Thymus (tissue), 11 donors: Measurements from ENCODE around the gene EXD1. TPM values are rescaled to one million over a fixed set of nuclear protein-coding genes. Genes with fewer than 3 reads are reported as not detected.

Experiments used
- DNase-seq, 9 donors: peaks; one replicate each; pipeline ENCODE4 v3.0.0-alpha.2; 2013; ENCODE audit warnings: low spot score in 9 of 9, low read depth in 6 of 9, missing footprints in 1 of 9
- H3K27ac ChIP-seq, 2 donors: one replicate each; pipeline ENCODE4 v1.5.1; 2013; ENCODE audit warnings: control low read depth in 1 of 2, low read depth in 1 of 2, low read length in 1 of 2, mild to moderate bottlenecking in 1 of 2, moderate library complexity in 1 of 2
- H3K27me3 ChIP-seq, 2 donors: one replicate each; pipeline ENCODE4 v1.5.1; 2013; ENCODE audit warnings: low read length in 1 of 2; ENCODE audit not compliant: control insufficient read depth in 2 of 2, insufficient read depth in 1 of 2
- H3K36me3 ChIP-seq, 2 donors: one replicate each; pipeline ENCODE4 v1.5.1; 2013; ENCODE audit warnings: low read length in 1 of 2, mild to moderate bottlenecking in 1 of 2, moderate library complexity in 1 of 2; ENCODE audit not compliant: control insufficient read depth in 2 of 2, insufficient read depth in 2 of 2
- H3K4me1 ChIP-seq, 2 donors: one replicate each; pipeline ENCODE4 v1.5.1; 2013; ENCODE audit warnings: low read length in 2 of 2; ENCODE audit not compliant: control insufficient read depth in 2 of 2, insufficient read depth in 2 of 2
- H3K4me3 ChIP-seq, 2 donors: one replicate each; pipeline ENCODE4 v1.5.1; 2013; ENCODE audit warnings: low read length in 2 of 2, control low read depth in 1 of 2, mild to moderate bottlenecking in 1 of 2
- H3K9me3 ChIP-seq, 2 donors: one replicate each; pipeline ENCODE4 v1.5.1; 2013; ENCODE audit warnings: low read length in 1 of 2, mild to moderate bottlenecking in 1 of 2; ENCODE audit not compliant: control insufficient read depth in 2 of 2, insufficient read depth in 1 of 2
- WGBS: extraction: QIAGEN DNeasy Blood & Tissue Kit; methylation state at CpG from one replicate; pipeline ENCODE4 v1.1.7; 2013; 5-methylcytosine and 5-hydroxymethylcytosine counted together
- polyA plus RNA-seq: library from polyadenylated mRNA; stranded (reverse); fragments of 200-250 nt; gene quantifications from one replicate; pipeline ENCODE4 v1.2.3, GENCODE V29; 2013
- total RNA-seq: library from RNA; stranded (reverse); fragments of 120-200 nt; gene quantifications from one replicate; pipeline ENCODE4 v1.2.4, GENCODE V29; 2013
- donor health status: healthy.

EXD1 gene
- total and polyA plus RNA-seq, 2 donors: 0.09 to 0.34 TPM

- no peaks in the 10 kb centered on the region for H3K4me1 ChIP-seq
- H3K9me3 ChIP-seq: no peaks in the 10 kb centered on the region
- H3K27me3 ChIP-seq: no peaks in the 10 kb centered on the region
- H3K4me3 ChIP-seq: no peak overlapping the region
- WGBS: 92% methylated on average over 3 of the region's 3 CpGs
- H3K36me3 ChIP-seq: no peaks in the 10 kb centered on the region
- H3K27ac ChIP-seq: no peak overlapping the region
- no peak for DNase-seq
Measured at GRCh38 chr15:41205315-41205714, 25.2 kb downstream of the EXD1 start.

GRCh38 chr15:41203395-41203794, 27.2 kb downstream of the EXD1 start:
- Histone ChIP-seq H3K4me3 (no peak overlapping the region), H3K4me1 (no peaks in the 10 kb centered on the region), H3K36me3 (no peaks in the 10 kb centered on the region), H3K27me3 (no peaks in the 10 kb centered on the region), H3K9me3 (no peaks in the 10 kb centered on the region), H3K27ac (no peak overlapping the region)
- 96% methylated on average over 7 of the region's 7 CpGs for WGBS
- no peak for DNase-seq

GRCh38 chr15:41199470-41199869, 31.1 kb downstream of the EXD1 start:
- Histone ChIP-seq H3K4me1 (no peaks in the 10 kb centered on the region), H3K36me3 (no peaks in the 10 kb centered on the region), H3K4me3 (no peak overlapping the region), H3K27me3 (no peaks in the 10 kb centered on the region), H3K9me3 (no peaks in the 10 kb centered on the region), H3K27ac (no peak overlapping the region)
- no peak for DNase-seq

- H3K4me3 ChIP-seq: no peak overlapping the region
- H3K36me3 ChIP-seq: no peaks in the 10 kb centered on the region
- no peak for DNase-seq
- no peaks in the 10 kb centered on the region for H3K4me1 ChIP-seq
- H3K9me3 ChIP-seq: no peaks in the 10 kb centered on the region
- H3K27me3 ChIP-seq: no peaks in the 10 kb centered on the region
- H3K27ac ChIP-seq: no peak overlapping the region
- 99% methylated on average over 1 of the region's 1 CpG for WGBS
Measured at GRCh38 chr15:41194444-41194843, 36.1 kb downstream of the EXD1 start.

GRCh38 chr15:41183581-41183980, 47.0 kb downstream of the EXD1 start:
- no peaks in the 10 kb centered on the region for H3K27me3 ChIP-seq
- no peaks in the 10 kb centered on the region for H3K4me1 ChIP-seq
- no peaks in the 10 kb centered on the region for H3K9me3 ChIP-seq
- H3K36me3 ChIP-seq: no peaks in the 10 kb centered on the region
- 76% methylated on average over 2 of the region's 2 CpGs for WGBS
- DNase-seq: no peak
- H3K27ac ChIP-seq: no peak overlapping the region
- H3K4me3 ChIP-seq: no peak overlapping the region

GRCh38 chr15:41182266-41182665, 48.3 kb downstream of the EXD1 start:
- H3K27me3 ChIP-seq: no peaks in the 10 kb centered on the region
- no peak overlapping the region for H3K4me3 ChIP-seq
- H3K27ac ChIP-seq: no peak overlapping the region
- H3K4me1 ChIP-seq: no peaks in the 10 kb centered on the region
- H3K9me3 ChIP-seq: no peaks in the 10 kb centered on the region
- DNase-seq: no peak
- H3K36me3 ChIP-seq: no peaks in the 10 kb centered on the region
- 72% methylated on average over 4 of the region's 4 CpGs for WGBS

- WGBS: 89% methylated on average over 6 of the region's 6 CpGs
- H3K4me1 ChIP-seq: no peaks in the 10 kb centered on the region
- H3K4me3 ChIP-seq: no peak overlapping the region
- DNase-seq: no peak
- H3K36me3 ChIP-seq: no peaks in the 10 kb centered on the region
- H3K27me3 ChIP-seq: no peaks in the 10 kb centered on the region
- no peaks in the 10 kb centered on the region for H3K9me3 ChIP-seq
- no peak overlapping the region for H3K27ac ChIP-seq
Measured at GRCh38 chr15:41180206-41180789, 50.3 kb downstream of the EXD1 start.

- no peaks in the 10 kb centered on the region for H3K36me3 ChIP-seq
- no peak overlapping the region for H3K4me3 ChIP-seq
- no peaks in the 10 kb centered on the region for H3K4me1 ChIP-seq
- WGBS: 79% methylated on average over 4 of the region's 4 CpGs
- no peak for DNase-seq
- H3K27me3 ChIP-seq: no peaks in the 10 kb centered on the region
- no peak overlapping the region for H3K27ac ChIP-seq
- no peaks in the 10 kb centered on the region for H3K9me3 ChIP-seq
Measured at GRCh38 chr15:41169781-41170180, 60.8 kb downstream of the EXD1 start.

- no peak for DNase-seq
- H3K36me3 ChIP-seq: no peaks in the 10 kb centered on the region
Measured at GRCh38 chr15:41169086-41169485, 61.5 kb downstream of the EXD1 start.

GRCh38 chr15:41161736-41162135, 68.8 kb downstream of the EXD1 start:
- Histone ChIP-seq H3K4me3 (no peak overlapping the region), H3K36me3 (no peaks in the 10 kb centered on the region), H3K9me3 (no peaks in the 10 kb centered on the region), H3K27me3 (no peaks in the 10 kb centered on the region), H3K27ac (no peak overlapping the region), H3K4me1 (no peaks in the 10 kb centered on the region)
- WGBS: 17% methylated on average over 1 of the region's 1 CpG
- DNase-seq: no peak

More at GRCh38 chr15:41169086-41169485, 61.5 kb downstream of the EXD1 start:
- H3K4me1 ChIP-seq: no peaks in the 10 kb centered on the region
- H3K4me3 ChIP-seq: no peak overlapping the region
- no peaks in the 10 kb centered on the region for H3K27me3 ChIP-seq
- no peaks in the 10 kb centered on the region for H3K9me3 ChIP-seq
- no peak overlapping the region for H3K27ac ChIP-seq
